Measurements from ENCODE around the gene PSMD8.

DNA sequence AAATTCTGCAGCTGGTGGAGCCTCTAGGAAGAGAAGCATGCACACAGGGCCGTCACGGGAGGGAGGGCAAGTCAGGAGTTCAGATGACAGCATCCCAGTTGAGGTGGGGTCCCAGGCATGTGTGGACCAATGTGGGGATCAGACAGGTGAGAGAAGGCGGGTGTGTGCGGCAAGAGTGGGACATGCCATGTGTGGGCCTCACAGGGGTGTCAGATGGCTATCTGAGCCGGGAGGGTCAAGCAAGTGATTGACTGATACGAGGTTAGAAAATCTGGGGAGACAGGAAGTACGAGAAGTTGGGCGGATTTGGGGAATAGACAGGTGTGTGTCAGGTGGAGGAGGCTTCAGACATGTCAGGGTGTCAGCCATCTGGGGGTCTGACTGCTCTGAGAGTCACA is 42.8 kb downstream of the PSMD8 start:
- TF ChIP-seq, protein P1, sequence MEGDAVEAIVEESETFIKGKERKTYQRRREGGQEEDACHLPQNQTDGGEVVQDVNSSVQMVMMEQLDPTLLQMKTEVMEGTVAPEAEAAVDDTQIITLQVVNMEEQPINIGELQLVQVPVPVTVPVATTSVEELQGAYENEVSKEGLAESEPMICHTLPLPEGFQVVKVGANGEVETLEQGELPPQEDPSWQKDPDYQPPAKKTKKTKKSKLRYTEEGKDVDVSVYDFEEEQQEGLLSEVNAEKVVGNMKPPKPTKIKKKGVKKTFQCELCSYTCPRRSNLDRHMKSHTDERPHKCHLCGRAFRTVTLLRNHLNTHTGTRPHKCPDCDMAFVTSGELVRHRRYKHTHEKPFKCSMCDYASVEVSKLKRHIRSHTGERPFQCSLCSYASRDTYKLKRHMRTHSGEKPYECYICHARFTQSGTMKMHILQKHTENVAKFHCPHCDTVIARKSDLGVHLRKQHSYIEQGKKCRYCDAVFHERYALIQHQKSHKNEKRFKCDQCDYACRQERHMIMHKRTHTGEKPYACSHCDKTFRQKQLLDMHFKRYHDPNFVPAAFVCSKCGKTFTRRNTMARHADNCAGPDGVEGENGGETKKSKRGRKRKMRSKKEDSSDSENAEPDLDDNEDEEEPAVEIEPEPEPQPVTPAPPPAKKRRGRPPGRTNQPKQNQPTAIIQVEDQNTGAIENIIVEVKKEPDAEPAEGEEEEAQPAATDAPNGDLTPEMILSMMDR (IDR thresholded peaks at IDR 0.05) = no peak
- TF ChIP-seq POLR2A (IDR thresholded peaks at IDR 0.05) (no peak), POLR2AphosphoS5 (IDR thresholded peaks at IDR 0.05) (no peak), EP300 (IDR thresholded peaks at IDR 0.05; ENCODE audit: low read depth) (no peak)

All from transverse colon (tissue), 4 donors.